ENCODE results near the gene NUPR2. TPM values are rescaled to one million over a fixed set of nuclear protein-coding genes. Genes with fewer than 3 reads are reported as not detected.
"Not testable (repeated sequence)": the region's sequence is repeated elsewhere in the genome, so short reads cannot be mapped to it uniquely, and the experiment has no call there.

The NUPR2 gene
- total RNA-seq, 1 donor = not detected

DNA sequence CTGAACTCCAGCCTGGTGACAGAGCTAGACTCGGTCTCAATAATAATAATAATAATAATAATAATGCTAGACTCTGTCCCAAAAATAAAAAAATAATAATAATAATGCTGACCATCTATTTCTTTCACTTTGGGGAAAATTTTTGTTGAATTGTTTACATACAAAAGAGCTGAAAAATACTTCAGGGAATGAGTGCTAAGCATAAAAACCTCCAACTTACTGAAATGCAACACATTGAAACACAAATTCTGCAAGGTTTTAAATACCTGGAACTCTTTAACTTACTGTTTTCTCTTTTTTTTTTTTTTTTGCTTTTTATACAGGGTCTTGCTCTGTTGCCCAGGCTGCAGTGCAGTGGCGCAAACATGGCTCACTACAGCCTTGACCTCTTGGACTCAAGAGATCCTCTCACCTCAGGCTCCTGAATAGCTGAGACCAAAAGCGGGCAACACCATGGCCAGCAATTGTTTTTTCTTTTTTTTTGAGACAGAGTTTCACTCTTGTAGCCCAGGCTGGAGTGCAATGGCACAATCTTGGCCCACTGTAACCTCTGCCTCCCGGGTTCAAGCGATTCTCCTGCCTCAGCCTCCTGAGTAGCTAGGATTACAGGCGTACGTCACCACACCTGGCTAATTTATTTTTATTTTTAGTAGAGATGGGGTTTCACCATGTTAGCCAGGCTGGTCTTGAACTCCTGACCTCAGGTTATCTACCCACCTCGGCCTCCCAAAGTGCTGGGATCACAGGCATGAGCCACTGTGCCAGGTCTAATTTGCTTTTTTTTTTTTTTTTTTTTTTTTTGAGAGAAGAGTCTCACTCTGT lies 17.8 kb downstream of the NUPR2 start:
- not testable (repeated sequence) for H3K9me3 ChIP-seq (ENCODE audit: low read depth, low read length); H3K4me1 ChIP-seq (ENCODE audit: insufficient read depth, low read length); H3K4me3 ChIP-seq (ENCODE audit: low read length); H3K27me3 ChIP-seq (ENCODE audit: insufficient read depth, low read length)

DNA sequence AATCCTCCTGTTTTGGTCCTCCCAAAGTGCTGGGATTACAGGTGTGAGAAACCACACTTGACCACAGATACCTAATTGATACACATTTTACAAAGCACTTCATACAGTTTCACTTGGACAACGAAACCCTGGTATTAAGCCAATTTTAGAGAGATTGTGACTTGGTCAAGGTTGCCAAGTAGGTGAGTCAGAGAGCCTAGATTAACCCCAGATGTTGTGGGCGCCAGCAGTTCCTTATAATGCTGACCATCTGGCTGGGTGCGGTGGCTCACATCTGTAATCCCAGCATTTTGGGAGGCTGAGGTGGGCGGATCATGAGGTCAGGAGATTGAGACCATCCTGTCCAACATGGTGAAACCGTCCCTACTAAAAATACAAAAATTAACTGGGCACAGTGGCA lies 18.5 kb downstream of the NUPR2 start:
- no peaks in the 10 kb centered on the region for H3K9me3 ChIP-seq (ENCODE audit: low read depth, low read length)
- H3K4me1 ChIP-seq (ENCODE audit: insufficient read depth, low read length) = no peaks in the 10 kb centered on the region
- no peaks in the 10 kb centered on the region for H3K27me3 ChIP-seq (ENCODE audit: insufficient read depth, low read length)
- no peak overlapping the region for H3K4me3 ChIP-seq (ENCODE audit: low read length)

- no peaks in the 10 kb centered on the region for H3K27me3 ChIP-seq (ENCODE audit: insufficient read depth, low read length)
- H3K4me3 ChIP-seq (ENCODE audit: low read length) = no peak within 1 kb of the TSS
- H3K9me3 ChIP-seq (ENCODE audit: low read depth, low read length) = no peaks in the 10 kb centered on the region
- no peaks in the 10 kb centered on the region for H3K4me1 ChIP-seq (ENCODE audit: insufficient read depth, low read length)
Measured at GRCh38 chr7:56092789-56093531, 23.3 kb downstream of the NUPR2 start, which contains the start of gene PHKG1. TSS of gene PHKG1 (minus strand) at chr7:56092952. CDS start at chr7:56088941, 4,011 bp downstream.

GRCh38 chr7:56092388-56092787 lies 23.8 kb downstream of the NUPR2 start:
- not testable (repeated sequence) for H3K27me3 ChIP-seq (ENCODE audit: insufficient read depth, low read length); H3K4me1 ChIP-seq (ENCODE audit: insufficient read depth, low read length); H3K9me3 ChIP-seq (ENCODE audit: low read depth, low read length); H3K4me3 ChIP-seq (ENCODE audit: low read length)

DNA sequence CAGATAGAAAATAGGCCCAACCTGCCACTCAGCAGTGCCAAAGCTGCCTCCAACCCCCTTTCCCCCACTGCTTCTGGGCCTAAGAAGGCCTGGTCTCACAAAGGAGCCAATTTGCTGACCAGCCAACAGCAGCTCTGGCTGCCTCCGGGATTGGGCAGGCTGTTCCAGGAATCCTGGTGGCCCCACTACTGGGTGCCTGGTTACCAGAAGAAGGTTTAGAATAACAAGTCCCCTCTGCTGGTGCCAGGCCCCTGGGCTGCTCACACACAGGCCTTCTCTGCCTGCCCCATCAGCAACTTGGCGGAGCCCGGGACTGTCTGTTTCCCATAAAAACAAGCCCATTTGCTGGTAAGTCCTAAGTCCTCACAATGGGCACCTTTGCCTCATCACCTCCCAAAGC lies 24.6 kb downstream of the NUPR2 start:
- no peaks in the 10 kb centered on the region for H3K4me1 ChIP-seq (ENCODE audit: insufficient read depth, low read length)
- no peak overlapping the region for H3K4me3 ChIP-seq (ENCODE audit: low read length)
- H3K9me3 ChIP-seq (ENCODE audit: low read depth, low read length) = no peaks in the 10 kb centered on the region
- no peaks in the 10 kb centered on the region for H3K27me3 ChIP-seq (ENCODE audit: insufficient read depth, low read length)

DNA sequence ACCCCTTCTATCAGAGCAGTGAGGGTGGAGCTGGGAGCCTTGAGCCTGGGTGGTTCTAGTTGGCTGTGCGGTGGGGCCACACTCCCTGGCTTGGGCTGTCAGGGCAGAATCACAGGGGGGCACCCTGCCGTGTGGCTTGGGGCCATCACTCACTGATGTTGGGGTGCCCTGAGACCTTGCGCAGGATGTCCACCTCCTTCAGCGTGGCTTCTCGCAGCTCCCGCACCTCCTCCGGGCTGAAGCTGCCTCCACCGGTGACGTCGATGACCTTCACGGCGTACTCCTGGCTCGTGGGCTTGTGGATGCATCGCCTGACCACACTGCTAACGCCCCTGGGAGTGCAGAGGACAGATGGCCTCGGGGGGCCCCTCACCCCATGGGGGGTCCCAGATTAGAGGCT lies 28.8 kb downstream of the NUPR2 start:
- Histone ChIP-seq H3K4me1 (ENCODE audit: insufficient read depth, low read length) (no peaks in the 10 kb centered on the region), H3K9me3 (ENCODE audit: low read depth, low read length) (no peaks in the 10 kb centered on the region)

GRCh38 chr7:56086761-56087160 lies 29.5 kb downstream of the NUPR2 start:
- Histone ChIP-seq H3K4me3 (ENCODE audit: low read length) (no peak overlapping the region), H3K4me1 (ENCODE audit: insufficient read depth, low read length) (no peaks in the 10 kb centered on the region), H3K27me3 (ENCODE audit: insufficient read depth, low read length) (no peaks in the 10 kb centered on the region), H3K9me3 (ENCODE audit: low read depth, low read length) (no peaks in the 10 kb centered on the region)

More for the DNA sequence above, 28.8 kb downstream of the NUPR2 start:
- Histone ChIP-seq H3K4me3 (ENCODE audit: low read length) (no peak overlapping the region), H3K27me3 (ENCODE audit: insufficient read depth, low read length) (no peaks in the 10 kb centered on the region)

- H3K4me3 ChIP-seq (ENCODE audit: low read length) = no peak overlapping the region
- no peaks in the 10 kb centered on the region for H3K27me3 ChIP-seq (ENCODE audit: insufficient read depth, low read length)
- no peaks in the 10 kb centered on the region for H3K4me1 ChIP-seq (ENCODE audit: insufficient read depth, low read length)
- no peaks in the 10 kb centered on the region for H3K9me3 ChIP-seq (ENCODE audit: low read depth, low read length)
Measured at GRCh38 chr7:56083150-56083785, 32.9 kb downstream of the NUPR2 start.

DNA sequence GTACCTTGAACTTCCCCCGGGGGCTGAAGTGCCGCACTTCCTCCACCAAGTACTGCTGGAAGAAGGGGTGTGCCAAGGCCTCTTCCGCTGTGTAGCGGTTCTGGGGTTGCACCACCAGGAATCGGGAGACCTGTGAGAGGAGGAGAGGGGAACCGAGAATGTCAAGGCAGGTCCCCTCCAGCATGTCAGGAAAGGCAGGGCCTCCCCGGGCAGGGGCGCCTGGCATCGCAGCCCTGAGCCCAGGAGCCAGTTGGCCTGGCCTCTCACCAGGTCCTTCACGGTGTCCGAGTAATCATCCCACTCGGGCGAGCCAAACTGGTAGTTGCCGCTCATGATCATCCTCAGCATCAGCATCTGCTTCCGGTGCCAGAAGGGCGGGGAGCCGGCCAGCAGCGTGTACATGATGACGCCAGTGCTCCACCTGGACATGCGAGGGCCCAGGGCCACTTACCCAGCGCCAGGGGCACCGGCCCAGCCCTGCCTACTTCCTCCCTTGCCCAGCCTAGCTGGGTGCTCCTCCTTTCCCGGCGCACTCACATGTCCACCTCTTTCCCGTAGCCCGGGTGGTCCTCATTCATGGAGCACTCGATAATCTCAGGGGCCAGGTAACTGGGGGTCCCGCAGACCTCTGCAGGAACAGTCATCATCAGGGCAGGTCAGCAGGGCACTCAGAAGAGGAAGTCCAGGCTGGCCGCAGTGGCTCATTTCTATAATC lies 34.4 kb downstream of the NUPR2 start:
- Histone ChIP-seq H3K4me3 (ENCODE audit: low read length) (no peak overlapping the region), H3K4me1 (ENCODE audit: insufficient read depth, low read length) (no peaks in the 10 kb centered on the region), H3K9me3 (ENCODE audit: low read depth, low read length) (no peaks in the 10 kb centered on the region), H3K27me3 (ENCODE audit: insufficient read depth, low read length) (no peaks in the 10 kb centered on the region)

GRCh38 chr7:56080726-56081435 lies 35.3 kb downstream of the NUPR2 start:
- H3K4me3 ChIP-seq (ENCODE audit: low read length); H3K27me3 ChIP-seq (ENCODE audit: insufficient read depth, low read length); H3K4me1 ChIP-seq (ENCODE audit: insufficient read depth, low read length); H3K9me3 ChIP-seq (ENCODE audit: low read depth, low read length): not testable (repeated sequence)

DNA sequence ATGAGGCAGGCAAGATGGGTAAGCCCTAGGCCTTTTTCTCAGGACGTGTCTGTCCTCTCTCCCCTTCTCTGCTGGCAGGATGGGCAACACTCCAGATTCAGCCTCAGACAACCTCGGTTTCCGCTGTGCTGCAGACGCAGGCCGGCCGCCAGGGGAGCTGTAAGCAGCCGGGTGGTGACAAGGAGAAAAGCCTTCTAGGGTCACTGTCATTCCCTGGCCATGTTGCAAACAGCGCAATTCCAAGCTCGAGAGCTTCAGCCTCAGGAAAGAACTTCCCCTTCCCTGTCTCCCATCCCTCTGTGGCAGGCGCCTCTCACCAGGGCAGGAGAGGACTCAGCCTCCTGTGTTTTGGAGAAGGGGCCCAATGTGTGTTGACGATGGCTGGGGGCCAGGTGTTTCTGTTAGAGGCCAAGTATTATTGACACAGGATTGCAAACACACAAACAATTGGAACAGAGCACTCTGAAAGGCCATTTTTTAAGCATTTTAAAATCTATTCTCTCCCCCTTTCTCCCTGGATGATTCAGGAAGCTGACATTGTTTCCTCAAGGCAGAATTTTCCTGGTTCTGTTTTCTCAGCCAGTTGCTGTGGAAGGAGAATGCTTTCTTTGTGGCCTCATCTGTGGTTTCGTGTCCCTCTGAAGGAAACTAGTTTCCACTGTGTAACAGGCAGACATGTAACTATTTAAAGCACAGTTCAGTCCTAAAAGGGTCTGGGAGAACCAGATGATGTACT lies 36.6 kb downstream of the NUPR2 start:
- Histone ChIP-seq H3K4me1 (ENCODE audit: insufficient read depth, low read length) (no peaks in the 10 kb centered on the region), H3K4me3 (ENCODE audit: low read length) (no peak overlapping the region), H3K27me3 (ENCODE audit: insufficient read depth, low read length) (no peaks in the 10 kb centered on the region)

GRCh38 chr7:56078196-56078595 lies 38.0 kb downstream of the NUPR2 start:
- H3K4me3 ChIP-seq (ENCODE audit: low read length) = no peak overlapping the region
- H3K9me3 ChIP-seq (ENCODE audit: low read depth, low read length) = no peaks in the 10 kb centered on the region
- no peaks in the 10 kb centered on the region for H3K4me1 ChIP-seq (ENCODE audit: insufficient read depth, low read length)
- H3K27me3 ChIP-seq (ENCODE audit: insufficient read depth, low read length) = no peaks in the 10 kb centered on the region

More for the DNA sequence above, 36.6 kb downstream of the NUPR2 start:
- no peaks in the 10 kb centered on the region for H3K9me3 ChIP-seq (ENCODE audit: low read depth, low read length)

- Histone ChIP-seq H3K4me1 (ENCODE audit: insufficient read depth, low read length) (no peaks in the 10 kb centered on the region), H3K27me3 (ENCODE audit: insufficient read depth, low read length) (no peaks in the 10 kb centered on the region), H3K9me3 (ENCODE audit: low read depth, low read length) (no peaks in the 10 kb centered on the region), H3K4me3 (ENCODE audit: low read length) (no peak overlapping the region)
Measured at GRCh38 chr7:56077681-56078080, 38.5 kb downstream of the NUPR2 start.

- Histone ChIP-seq H3K4me3 (ENCODE audit: low read length) (no peak overlapping the region), H3K27me3 (ENCODE audit: insufficient read depth, low read length) (no peaks in the 10 kb centered on the region), H3K4me1 (ENCODE audit: insufficient read depth, low read length) (no peaks in the 10 kb centered on the region), H3K9me3 (ENCODE audit: low read depth, low read length) (no peaks in the 10 kb centered on the region)
Measured at GRCh38 chr7:56074371-56074791, 41.8 kb downstream of the NUPR2 start.

Measured in mononuclear cell (primary cell).